Endothelial cell of umbilical vein (primary cell): ENCODE measurements around the gene PARD6G. TPM values are rescaled to one million over a fixed set of nuclear protein-coding genes. Genes with fewer than 3 reads are reported as not detected.

Experiments
- BruUV-seq: library from RNA; stranded (reverse); fragments of 400-500 nt; replicated peaks from 2 replicates; lab custom pipeline; 2021; lab: Mats Ljungman, UMichigan
- CTCF ChIA-PET: fragments of 300-600, 350-600 bp; sonication (Branson Sonifier 250); formaldehyde crosslinking; loops from one replicate; lab custom pipeline; 2021; ENCODE audit warnings: antibody characterized with exemption, inconsistent platforms; lab: Charles Lee
- POLR2A ChIA-PET: fragments of 300-600, 350-600 bp; sonication (Branson Sonifier 250); formaldehyde crosslinking; loops from one replicate; lab custom pipeline; 2021; ENCODE audit warnings: antibody characterized with exemption, inconsistent platforms; lab: Charles Lee
- DNase-seq: peaks from one replicate; pipeline ENCODE4 v3.0.0-alpha.2; 2011; ENCODE audit warnings: low read depth, low spot score
- FAIRE-seq: peaks from 2 replicates; lab custom pipeline; 2011; peaks lifted over from hg19 to GRCh38; lab: Jason Lieb, UNC
- H2AFZ ChIP-seq: 2 replicates; pipeline ENCODE4 v1.6.0; 2012; ENCODE audit warnings: low read depth, low read length, control low read depth, inconsistent platforms
- H3K27ac ChIP-seq: 2 replicates; pipeline ENCODE4 v1.5.1; 2011; ENCODE audit warnings: low read depth, mild to moderate bottlenecking, control low read depth, low read length, moderate library complexity; ENCODE audit not compliant: insufficient read depth
- H3K27me3 ChIP-seq, 2 experiments: 2 replicates each; pipeline versions ENCODE4 v1.6.0 to v1.6.1; 2011; ENCODE audit warnings: low read length in 2 of 2, mixed read lengths in 1 of 2; ENCODE audit not compliant: control insufficient read depth in 2 of 2, insufficient read depth in 2 of 2
- H3K36me3 ChIP-seq, 2 experiments: 2 replicates in 1 of 2; 3 replicates in 1 of 2; pipeline ENCODE4 v1.5.1; 2011; ENCODE audit warnings: low read length in 2 of 2, mild to moderate bottlenecking in 1 of 2, moderate library complexity in 1 of 2; ENCODE audit not compliant: control insufficient read depth in 2 of 2, insufficient read depth in 2 of 2; ENCODE audit errors: extremely low read depth in 1 of 2
- H3K4me1 ChIP-seq: 3 replicates; pipeline ENCODE4 v1.5.1; 2011; ENCODE audit warnings: mild to moderate bottlenecking, low read length; ENCODE audit not compliant: control insufficient read depth, insufficient read depth; ENCODE audit errors: extremely low read depth
- H3K4me2 ChIP-seq: 2 replicates; pipeline ENCODE4 v1.6.1; 2011; ENCODE audit warnings: low read length, control low read depth, mixed read lengths; ENCODE audit not compliant: insufficient read depth
- H3K4me3 ChIP-seq, 3 experiments: fragments of 200-600 bp in 1 of 3; sonication (generic), shearing (Covaris generic) in 1 of 3; replicated peaks in 1 of 3; 2 replicates each; pipeline ENCODE4 v1.5.1; 2011 to 2016; ENCODE audit warnings: control low read depth in 3 of 3, low read length in 3 of 3, mild to moderate bottlenecking in 2 of 3, inconsistent platforms in 1 of 3, low read depth in 1 of 3, moderate library complexity in 1 of 3; ENCODE audit not compliant: insufficient read depth in 1 of 3
- H3K79me2 ChIP-seq: 2 replicates; pipeline ENCODE4 v1.6.0; 2012; ENCODE audit warnings: low read length, inconsistent platforms; ENCODE audit not compliant: control insufficient read depth, insufficient read depth
- H3K9ac ChIP-seq: replicated peaks from 2 replicates; pipeline ENCODE3; 2011; ENCODE audit warnings: low read length, control low read depth; ENCODE audit not compliant: insufficient read depth; ENCODE audit errors: extremely low read depth
- H3K9me1 ChIP-seq: replicated peaks from 3 replicates; pipeline ENCODE4 v1.6.0; 2011; ENCODE audit warnings: mild to moderate bottlenecking, low read length; ENCODE audit not compliant: control insufficient read depth, insufficient read depth; ENCODE audit errors: extremely low read depth
- H3K9me3 ChIP-seq: replicated peaks from 2 replicates; pipeline ENCODE4 v1.5.1; 2012; ENCODE audit warnings: low read length, inconsistent platforms; ENCODE audit not compliant: control insufficient read depth, insufficient read depth
- H4K20me1 ChIP-seq: replicated peaks from 2 replicates; pipeline ENCODE3; 2011; ENCODE audit warnings: mild to moderate bottlenecking, low read length; ENCODE audit not compliant: control insufficient read depth, insufficient read depth; ENCODE audit errors: extremely low read depth
- EZH2 ChIP-seq: IDR thresholded peaks from 2 replicates; pipeline ENCODE4 v1.6.1; 2012; ENCODE audit warnings: borderline replicate concordance, low read depth, mild to moderate bottlenecking, moderate library complexity, low read length, inconsistent platforms; ENCODE audit not compliant: severe bottlenecking
- FOS ChIP-seq: IDR thresholded peaks from 2 replicates; pipeline ENCODE4 v1.6.1; 2011; ENCODE audit warnings: mild to moderate bottlenecking, low read length, moderate library complexity, borderline replicate concordance; ENCODE audit not compliant: insufficient read depth
- GATA2 ChIP-seq: IDR thresholded peaks from 2 replicates; pipeline ENCODE4 v1.7.0; 2011; ENCODE audit warnings: low read depth, mild to moderate bottlenecking, moderate library complexity, mixed read lengths, low read length; ENCODE audit not compliant: insufficient read length, insufficient read depth
- JUN ChIP-seq: IDR thresholded peaks from 2 replicates; pipeline ENCODE4 v1.6.1; 2011; ENCODE audit warnings: borderline replicate concordance, low read depth; ENCODE audit not compliant: insufficient read length, insufficient read depth
- MYC ChIP-seq: IDR thresholded peaks from one replicate; pipeline ENCODE4 v1.6.1; 2011; ENCODE audit warnings: mild to moderate bottlenecking, low read depth, low read length
- POLR2A ChIP-seq: IDR thresholded peaks from 2 replicates; pipeline ENCODE4 v1.6.1; 2012; ENCODE audit warnings: low read depth, mild to moderate bottlenecking, control low read depth, low read length
- POLR2AphosphoS5 ChIP-seq: IDR thresholded peaks from 2 replicates; pipeline ENCODE4 v1.6.1; 2012; ENCODE audit warnings: low read depth, mild to moderate bottlenecking, control low read depth, low read length, moderate library complexity; ENCODE audit not compliant: insufficient read depth
- dilution Hi-C: fragments of 300-500 bp; cut with MboI; formaldehyde crosslinking; loops from one replicate; pipeline ENCODE4 v1.15.0; 2019; ENCODE audit warnings: low sequenced_read_pairs; ENCODE audit not compliant: extremely low pct_ligation_motif_present
- intact Hi-C: fragments of 100-400 bp; cut with micrococcal nuclease; formaldehyde crosslinking; loops from one replicate; pipeline ENCODE4 v1.10.0; 2022
- polyA plus RNA-seq, 4 experiments: library from polyadenylated mRNA; depleted of rRNA in 3 of 4; stranded (reverse) in 3 of 4; unstranded in 1 of 4; fragments of >200 nt; gene quantifications; 2 replicates each; pipeline versions ENCODE4 v1.2.1 to v1.2.3, GENCODE V29; 2011 to 2012; ENCODE audit warnings: missing spikeins in 1 of 4
- total RNA-seq: library from RNA; stranded (reverse); gene quantifications from 2 replicates; pipeline ENCODE4 v1.2.3, GENCODE V29; 2021
- TF ChIP-seq, protein P1 (sequence below): IDR thresholded peaks from 2 replicates; pipeline ENCODE4 v1.6.1; 2011; ENCODE audit not compliant: insufficient read depth, insufficient read length
- TF ChIP-seq, protein P2 (sequence below), 2 donors: IDR thresholded peaks; 1 replicate in 1 of 2; 2 replicates in 1 of 2; pipeline ENCODE4 v1.5.1; 2011; ENCODE audit warnings: low read length in 2 of 2, mild to moderate bottlenecking in 2 of 2, moderate library complexity in 2 of 2, control low read depth in 1 of 2, inconsistent platforms in 1 of 2, low read depth in 1 of 2; ENCODE audit not compliant: insufficient read depth in 1 of 2; ENCODE audit errors: extremely low read depth in 1 of 2

The PARD6G gene
- total and polyA plus RNA-seq, 2 donors (not counting 3 experiments of a cell fraction or from before 2014, with no cell fraction given) = 1.2 to 1.8 TPM

DNA sequence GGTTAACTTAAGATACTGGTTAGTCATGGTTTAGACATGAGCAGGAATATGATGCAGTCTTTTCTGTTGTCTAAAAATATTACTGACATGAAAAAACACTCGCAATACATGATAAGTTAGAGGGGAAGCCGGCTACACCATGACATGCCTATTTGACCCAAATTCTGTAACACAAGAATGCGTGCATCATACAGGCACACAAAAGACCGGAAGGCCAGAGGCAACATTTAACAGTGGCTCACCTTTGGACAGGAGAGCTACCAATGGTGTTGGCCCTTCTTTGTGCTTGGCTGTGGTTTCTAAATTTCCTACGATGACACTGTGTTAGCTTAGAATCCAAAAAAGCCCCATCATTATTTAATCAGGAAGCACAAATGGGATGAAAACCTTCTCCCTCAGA lies 4.1 kb downstream of the PARD6G start:
- CTCF ChIA-PET = no interaction called here

More for the DNA sequence above, 4.1 kb downstream of the PARD6G start:
- Histone ChIP-seq H3K9ac (no peak overlapping the region), H4K20me1 (no peaks in the 10 kb centered on the region), H3K27me3 (peaks cover 11 to 12% of the 10 kb centered on the region in 2 experiments), H3K4me2 (no peak overlapping the region), H3K27ac (no peak overlapping the region), H2AFZ (no peak overlapping the region), H3K4me3 (no peak overlapping the region), H3K9me3 (no peaks in the 10 kb centered on the region), H3K36me3 (no peaks in the 10 kb centered on the region), H3K9me1 (no peaks in the 10 kb centered on the region), H3K4me1 (peaks cover 4% of the 10 kb centered on the region), H3K79me2 (no peaks in the 10 kb centered on the region)
- no peak for DNase-seq
- POLR2A ChIA-PET = no interaction called here
- TF ChIP-seq GATA2 = no peak
- TF ChIP-seq, protein P1, sequence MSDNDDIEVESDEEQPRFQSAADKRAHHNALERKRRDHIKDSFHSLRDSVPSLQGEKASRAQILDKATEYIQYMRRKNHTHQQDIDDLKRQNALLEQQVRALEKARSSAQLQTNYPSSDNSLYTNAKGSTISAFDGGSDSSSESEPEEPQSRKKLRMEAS = no peak
- no peak for TF ChIP-seq EZH2
- TF ChIP-seq FOS = no peak
- no peak for TF ChIP-seq POLR2AphosphoS5
- no peak for TF ChIP-seq JUN
- TF ChIP-seq, protein P2, sequence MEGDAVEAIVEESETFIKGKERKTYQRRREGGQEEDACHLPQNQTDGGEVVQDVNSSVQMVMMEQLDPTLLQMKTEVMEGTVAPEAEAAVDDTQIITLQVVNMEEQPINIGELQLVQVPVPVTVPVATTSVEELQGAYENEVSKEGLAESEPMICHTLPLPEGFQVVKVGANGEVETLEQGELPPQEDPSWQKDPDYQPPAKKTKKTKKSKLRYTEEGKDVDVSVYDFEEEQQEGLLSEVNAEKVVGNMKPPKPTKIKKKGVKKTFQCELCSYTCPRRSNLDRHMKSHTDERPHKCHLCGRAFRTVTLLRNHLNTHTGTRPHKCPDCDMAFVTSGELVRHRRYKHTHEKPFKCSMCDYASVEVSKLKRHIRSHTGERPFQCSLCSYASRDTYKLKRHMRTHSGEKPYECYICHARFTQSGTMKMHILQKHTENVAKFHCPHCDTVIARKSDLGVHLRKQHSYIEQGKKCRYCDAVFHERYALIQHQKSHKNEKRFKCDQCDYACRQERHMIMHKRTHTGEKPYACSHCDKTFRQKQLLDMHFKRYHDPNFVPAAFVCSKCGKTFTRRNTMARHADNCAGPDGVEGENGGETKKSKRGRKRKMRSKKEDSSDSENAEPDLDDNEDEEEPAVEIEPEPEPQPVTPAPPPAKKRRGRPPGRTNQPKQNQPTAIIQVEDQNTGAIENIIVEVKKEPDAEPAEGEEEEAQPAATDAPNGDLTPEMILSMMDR (IDR thresholded peaks at IDR 0.05; ENCODE audit: extremely low read depth in 1 of 2, insufficient read depth in 1 of 2, low read depth in 1 of 2, low read length in 2 of 2) = no peak
- no peak for TF ChIP-seq MYC
- TF ChIP-seq POLR2A = no peak
- no TSS peak for BruUV-seq
- intact Hi-C loops (no loop called here), dilution Hi-C loops (no loop called here)
- no peak for FAIRE-seq
